ENCODE measurements around the gene ANTXR2. TPM values are rescaled to one million over a fixed set of nuclear protein-coding genes. Genes with fewer than 3 reads are reported as not detected.

Gene ANTXR2
- total and polyA plus RNA-seq, 9 of the 15 experiments (the other 6 are each of a cell fraction or from before 2014, with no cell fraction given), result 10.1 to 83.8 (median 60.3) TPM

GRCh38 chr4:80072744-80073472 is at the start of gene ANTXR2 (continued):
- TF ChIP-seq THAP12 (CRISPR knock-in tag; IDR thresholded peaks at IDR 0.05), result peak; percentile 17; the same call in 1 of the 2 replicates
- no peak for TF ChIP-seq ZFP91 (CRISPR knock-in tag; IDR thresholded peaks at IDR 0.05)
- no peak for TF ChIP-seq HDAC6 (IDR thresholded peaks at IDR 0.05; ENCODE audit: low read depth, low read length)
- no peak for TF ChIP-seq MYBL2 (IDR thresholded peaks at IDR 0.05; ENCODE audit: low read depth)
- TF ChIP-seq MYBL2 (CRISPR knock-in tag; IDR thresholded peaks at IDR 0.05; ENCODE audit: borderline replicate concordance), result no peak
- 0 out of 2 replicates have a peak, but pooled peaks have one; percentile 24 for TF ChIP-seq ZBTB33 (CRISPR knock-in tag; IDR thresholded peaks at IDR 0.05)
- TF ChIP-seq CSDE1 (IDR thresholded peaks at IDR 0.05), result no peak
- TF ChIP-seq RERE (CRISPR knock-in tag; IDR thresholded peaks at IDR 0.05; ENCODE audit: borderline replicate concordance), result no peak
- TF ChIP-seq SMARCC2 (IDR thresholded peaks at IDR 0.05; ENCODE audit: low read depth), result no peak
- TF ChIP-seq BRF1 (IDR thresholded peaks at IDR 0.05; ENCODE audit: borderline replicate concordance, extremely low read depth, insufficient read length), result no peak
- TF ChIP-seq NCOA6 (IDR thresholded peaks at IDR 0.05), result no peak
- peak; percentile 20; the same call in 1 of the 2 replicates for TF ChIP-seq GABPB1 (CRISPR knock-in tag; IDR thresholded peaks at IDR 0.05)
- no peak for TF ChIP-seq RBM17 (IDR thresholded peaks at IDR 0.05; ENCODE audit: borderline replicate concordance, low read depth, low read length)
- TF ChIP-seq ZFX (CRISPR knock-in tag; IDR thresholded peaks at IDR 0.05), result peak; percentile 76
- no peak for TF ChIP-seq ZNF57 (CRISPR knock-in tag; IDR thresholded peaks at IDR 0.05)
- TF ChIP-seq U2AF1 (optimal IDR thresholded peaks at IDR 0.05; ENCODE audit: low read depth, low read length), result no peak

All from K562 (cell line).